ENCODE measurements around the gene LARP1.

Gene LARP1

GRCh38 chr5:154837009-154837901, 82.1 kb downstream of the LARP1 start:
- DNase-seq, result no peak
- H3K36me3 ChIP-seq (replicated peaks), result no peaks in the 10 kb centered on the region
- no peak overlapping the region for H3K27ac ChIP-seq
- no peak overlapping the region for H3K4me3 ChIP-seq (ENCODE audit: low read depth, low read length)
- no peak for TF ChIP-seq CTCF (IDR thresholded peaks at IDR 0.05; ENCODE audit: low read depth, low read length, missing control alignments)
- in situ Hi-C loops (cut with HindIII; ENCODE audit: low pct_ligation_motif_present, low sequenced_read_pairs), result no loop called here
- H3K27me3 ChIP-seq (replicated peaks), result no peaks in the 10 kb centered on the region

- Histone ChIP-seq H3K27me3 (replicated peaks) (no peaks in the 10 kb centered on the region), H3K27ac (no peak overlapping the region), H3K36me3 (replicated peaks) (no peaks in the 10 kb centered on the region), H3K4me3 (ENCODE audit: low read depth, low read length) (no peak overlapping the region)
- in situ Hi-C loops (cut with HindIII; ENCODE audit: low pct_ligation_motif_present, low sequenced_read_pairs), result no loop called here
- TF ChIP-seq CTCF (IDR thresholded peaks at IDR 0.05; ENCODE audit: low read depth, low read length, missing control alignments), result no peak
- DNase-seq, result no peak
Measured at GRCh38 chr5:154840435-154841272, 85.5 kb downstream of the LARP1 start.

GRCh38 chr5:154841273-154841661, 86.1 kb downstream of the LARP1 start:
- no peaks in the 10 kb centered on the region for H3K36me3 ChIP-seq (replicated peaks)
- no peak for TF ChIP-seq CTCF (IDR thresholded peaks at IDR 0.05; ENCODE audit: low read depth, low read length, missing control alignments)
- no peak overlapping the region for H3K4me3 ChIP-seq (ENCODE audit: low read depth, low read length)
- in situ Hi-C loops (cut with HindIII; ENCODE audit: low pct_ligation_motif_present, low sequenced_read_pairs), result no loop called here
- H3K27ac ChIP-seq, result no peak overlapping the region
- no peak for DNase-seq
- no peaks in the 10 kb centered on the region for H3K27me3 ChIP-seq (replicated peaks)

- Histone ChIP-seq H3K36me3 (replicated peaks) (no peaks in the 10 kb centered on the region), H3K27ac (no peak overlapping the region), H3K4me3 (ENCODE audit: low read depth, low read length) (no peak overlapping the region), H3K27me3 (replicated peaks) (no peaks in the 10 kb centered on the region)
- TF ChIP-seq CTCF (IDR thresholded peaks at IDR 0.05; ENCODE audit: low read depth, low read length, missing control alignments), result no peak
- in situ Hi-C loops (cut with HindIII; ENCODE audit: low pct_ligation_motif_present, low sequenced_read_pairs), result no loop called here
- no peak for DNase-seq
Measured at GRCh38 chr5:154842689-154843530, 87.7 kb downstream of the LARP1 start.

- DNase-seq, result no peak
- no peak overlapping the region for H3K27ac ChIP-seq
- H3K36me3 ChIP-seq (replicated peaks), result no peaks in the 10 kb centered on the region
- in situ Hi-C loops (cut with HindIII; ENCODE audit: low pct_ligation_motif_present, low sequenced_read_pairs), result no loop called here
- no peak overlapping the region for H3K4me3 ChIP-seq (ENCODE audit: low read depth, low read length)
- H3K27me3 ChIP-seq (replicated peaks), result no peaks in the 10 kb centered on the region
- TF ChIP-seq CTCF (IDR thresholded peaks at IDR 0.05; ENCODE audit: low read depth, low read length, missing control alignments), result no peak
Measured at GRCh38 chr5:154844809-154845208, 89.6 kb downstream of the LARP1 start.
